ENCODE measurements around the gene GC.

GRCh38 chr4:71692198-71692597 is 91.7 kb downstream of the GC start:
- TF ChIP-seq, protein P1, sequence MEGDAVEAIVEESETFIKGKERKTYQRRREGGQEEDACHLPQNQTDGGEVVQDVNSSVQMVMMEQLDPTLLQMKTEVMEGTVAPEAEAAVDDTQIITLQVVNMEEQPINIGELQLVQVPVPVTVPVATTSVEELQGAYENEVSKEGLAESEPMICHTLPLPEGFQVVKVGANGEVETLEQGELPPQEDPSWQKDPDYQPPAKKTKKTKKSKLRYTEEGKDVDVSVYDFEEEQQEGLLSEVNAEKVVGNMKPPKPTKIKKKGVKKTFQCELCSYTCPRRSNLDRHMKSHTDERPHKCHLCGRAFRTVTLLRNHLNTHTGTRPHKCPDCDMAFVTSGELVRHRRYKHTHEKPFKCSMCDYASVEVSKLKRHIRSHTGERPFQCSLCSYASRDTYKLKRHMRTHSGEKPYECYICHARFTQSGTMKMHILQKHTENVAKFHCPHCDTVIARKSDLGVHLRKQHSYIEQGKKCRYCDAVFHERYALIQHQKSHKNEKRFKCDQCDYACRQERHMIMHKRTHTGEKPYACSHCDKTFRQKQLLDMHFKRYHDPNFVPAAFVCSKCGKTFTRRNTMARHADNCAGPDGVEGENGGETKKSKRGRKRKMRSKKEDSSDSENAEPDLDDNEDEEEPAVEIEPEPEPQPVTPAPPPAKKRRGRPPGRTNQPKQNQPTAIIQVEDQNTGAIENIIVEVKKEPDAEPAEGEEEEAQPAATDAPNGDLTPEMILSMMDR (IDR thresholded peaks at IDR 0.05; ENCODE audit: insufficient read depth, low read depth, low read length), result no peak
- TF ChIP-seq EZH2 (IDR thresholded peaks at IDR 0.05; ENCODE audit: insufficient read depth, low read length), result no peak
